K562 (cell line): ENCODE results near the gene ABLIM2. TPM values are rescaled to one million over a fixed set of nuclear protein-coding genes. Genes with fewer than 3 reads are reported as not detected.

Experiments used
- ATAC-seq: fragments of 200-7000 bp; cut with Tn5 transposase; 3 replicates; pipeline ENCODE4 v1.9.1; 2020; ENCODE audit warnings: moderate library complexity
- BruUV-seq: library from RNA; stranded (reverse); fragments of 400-500 nt; replicated peaks from 2 replicates; lab custom pipeline; 2021; lab: Mats Ljungman, UMichigan
- CTCF ChIA-PET: fragments of 300-600 bp; formaldehyde crosslinking; extraction: SDS; loops from one replicate; lab custom pipeline; 2021; ENCODE audit warnings: low intra/inter-chr PET ratio; lab: Yijun Ruan, JAX
- POLR2A ChIA-PET: fragments of 300-600, 350-650 bp; sonication (Branson Sonifier 250); formaldehyde crosslinking; extraction: SDS; loops from one replicate; lab custom pipeline; 2021; ENCODE audit warnings: antibody characterized with exemption, inconsistent platforms; lab: Yijun Ruan, JAX
- DNase-seq, 4 experiments: peaks; one replicate each; pipeline versions ENCODE4 v3.0.0 to v3.0.0-alpha.2; 2011 to 2018; ENCODE audit warnings: low spot score in 3 of 4, mixed read lengths in 3 of 4; ENCODE audit errors: extremely low read depth in 1 of 4
- FAIRE-seq: peaks from 2 replicates; lab custom pipeline; 2011; peaks lifted over from hg19 to GRCh38; lab: Jason Lieb, UNC
- H2AFZ ChIP-seq: 2 replicates; pipeline ENCODE4 v1.6.0; 2011; ENCODE audit warnings: low read depth, low read length, control low read depth, inconsistent platforms
- H3K27ac ChIP-seq: fragments of 200-600 bp; 3 replicates; pipeline ENCODE4 v1.8.0; 2011; ENCODE audit warnings: low read depth, mild to moderate bottlenecking, control low read depth, inconsistent platforms, low read length, moderate library complexity, mixed read lengths; ENCODE audit errors: extremely low read depth
- H3K27me3 ChIP-seq, 2 experiments: fragments of 300-600 bp in 1 of 2; 2 replicates in 1 of 2; 3 replicates in 1 of 2; pipeline versions ENCODE4 v1.6.0 to v1.8.0; 2011; ENCODE audit warnings: inconsistent platforms in 2 of 2, low read length in 2 of 2, mild to moderate bottlenecking in 1 of 2, mixed read lengths in 1 of 2, moderate library complexity in 1 of 2; ENCODE audit not compliant: control insufficient read depth in 2 of 2, insufficient read depth in 2 of 2
- H3K36me3 ChIP-seq: fragments of 300-600 bp; 3 replicates; pipeline ENCODE4 v1.8.0; 2011; ENCODE audit warnings: mild to moderate bottlenecking, low read length, inconsistent platforms; ENCODE audit not compliant: control insufficient read depth, insufficient read depth
- H3K4me1 ChIP-seq, 2 experiments: fragments of 200-600 bp in 1 of 2; replicated peaks in 1 of 2; 2 replicates in 1 of 2; 3 replicates in 1 of 2; pipeline versions ENCODE4 v1.5.1 to v1.8.0; 2011; ENCODE audit warnings: inconsistent platforms in 2 of 2, low read length in 2 of 2, mild to moderate bottlenecking in 1 of 2, mixed read lengths in 1 of 2, moderate library complexity in 1 of 2; ENCODE audit not compliant: control insufficient read depth in 2 of 2, insufficient read depth in 2 of 2
- H3K4me2 ChIP-seq: 2 replicates; pipeline ENCODE4 v1.6.1; 2011; ENCODE audit warnings: low read length, control low read depth, inconsistent platforms, mixed read lengths; ENCODE audit not compliant: insufficient read depth
- H3K4me3 ChIP-seq: fragments of 200-600 bp; sonication (generic), shearing (Covaris generic); 2 replicates; pipeline ENCODE4 v1.5.1; 2016; ENCODE audit warnings: control low read depth, inconsistent platforms
- H3K79me2 ChIP-seq: fragments of 200-600 bp; 3 replicates; pipeline ENCODE4 v1.8.0; 2011; ENCODE audit warnings: low read length, inconsistent platforms; ENCODE audit not compliant: control insufficient read depth, insufficient read depth
- H3K9ac ChIP-seq, 2 experiments: 2 replicates each; pipeline versions ENCODE4 v1.6.0 to v1.6.1; 2011; ENCODE audit warnings: low read depth in 2 of 2, low read length in 2 of 2, control low read depth in 1 of 2, inconsistent platforms in 1 of 2, mild to moderate bottlenecking in 1 of 2, mixed read lengths in 1 of 2; ENCODE audit not compliant: insufficient read depth in 1 of 2
- H3K9me1 ChIP-seq: one replicate; pipeline ENCODE4 v1.6.0; 2011; ENCODE audit warnings: inconsistent platforms, mild to moderate bottlenecking, low read length, moderate library complexity; ENCODE audit not compliant: control insufficient read depth, insufficient read depth
- H3K9me3 ChIP-seq: replicated peaks from 2 replicates; pipeline ENCODE4 v1.5.1; 2011; ENCODE audit warnings: low read depth, low read length, inconsistent platforms; ENCODE audit not compliant: control insufficient read depth, insufficient read depth
- H4K20me1 ChIP-seq: replicated peaks from 2 replicates; pipeline ENCODE4 v1.6.1; 2011; ENCODE audit warnings: low read length, inconsistent platforms, mixed read lengths; ENCODE audit not compliant: control insufficient read depth, insufficient read depth
- ARID2 ChIP-seq: fragments of 450-650 bp; IDR thresholded peaks from 2 replicates; pipeline ENCODE4 v1.6.1; 2017; ENCODE audit warnings: antibody characterized with exemption, mild to moderate bottlenecking
- BCL6 ChIP-seq: fragments of 250-450 bp; sonication (Bioruptor Pico); IDR thresholded peaks from 2 replicates; pipeline ENCODE4 v1.4.0; 2020
- RBM14 ChIP-seq: fragments of 200-400 bp; formaldehyde crosslinking; IDR thresholded peaks from 2 replicates; pipeline ENCODE4 v1.6.1; 2018; ENCODE audit warnings: low read depth, mild to moderate bottlenecking, low read length, moderate library complexity, borderline replicate concordance; ENCODE audit not compliant: insufficient read depth
- TAF1 ChIP-seq: IDR thresholded peaks from 2 replicates; pipeline ENCODE4 v1.6.1; 2011; ENCODE audit warnings: mild to moderate bottlenecking, low read length, moderate library complexity; ENCODE audit not compliant: insufficient read depth, control insufficient read depth, severe bottlenecking; ENCODE audit errors: extremely low read depth
- ZKSCAN1 ChIP-seq: fragments of 150-350 bp; IDR thresholded peaks from 2 replicates; pipeline ENCODE4 v1.6.1; 2016; ENCODE audit warnings: low read depth, low read length
- WGBS: fragments of 100-300 bp; shearing (Covaris generic); methylation state at CpG from one replicate; pipeline ENCODE4 v1.1.6; 2016; ENCODE audit warnings: low coverage, mixed read lengths; ENCODE audit not compliant: insufficient coverage; ENCODE audit errors: missing lambda C conversion rate; 5-methylcytosine and 5-hydroxymethylcytosine counted together
- in situ Hi-C: fragments of 300-500 bp; cut with MboI; formaldehyde crosslinking; loops from 4 replicates; pipeline ENCODE4 v1.15.0; 2018; ENCODE audit warnings: inconsistent platforms, mixed read lengths
- intact Hi-C: fragments of 100-400 bp; cut with micrococcal nuclease; formaldehyde crosslinking; loops from 2 replicates; pipeline ENCODE4 v1.14.2; 2022
- polyA plus RNA-seq, 8 experiments: library from polyadenylated mRNA; depleted of rRNA in 4 of 8; stranded (reverse) in 5 of 8; unstranded in 3 of 8; fragments of >200 nt; fragmentation: Nextera tagmentation in 2 of 8; fragmentation: Illumina TruSeq in 1 of 8; extraction: Ambion mirVana in 2 of 8; extraction: Trizol in 1 of 8; gene quantifications; 2 replicates each; pipeline versions ENCODE4 v1.2.1 to v1.2.3, GENCODE V29; 2011 to 2014; ENCODE audit warnings: inconsistent platforms in 1 of 8, missing spikeins in 1 of 8
- total RNA-seq, 7 experiments: library from RNA; depleted of rRNA in 6 of 7; stranded (reverse); fragments of >200 nt in 6 of 7; fragmentation: Illumina TruSeq in 2 of 7; extraction: Trizol in 2 of 7; gene quantifications; 2 replicates each; pipeline versions ENCODE4 v1.2.1 to v1.2.3, GENCODE V29; 2011 to 2021; ENCODE audit warnings: low replicate concordance in 1 of 7
- TF ChIP-seq, protein P1 (sequence below), 2 experiments: IDR thresholded peaks in 1 of 2; conservative IDR thresholded peaks in 1 of 2; 2 replicates each; pipeline ENCODE4 v1.6.1; 2016; ENCODE audit warnings: low read depth in 2 of 2, mild to moderate bottlenecking in 1 of 2, missing compliant biosample characterization in 1 of 2, missing genetic modification characterization in 1 of 2, moderate library complexity in 1 of 2
- TF ChIP-seq, protein P2 (sequence below): fragments of 250-450 bp; sonication (Bioruptor Pico); IDR thresholded peaks from 2 replicates; pipeline ENCODE4 v1.8.0; 2022; ENCODE audit warnings: moderate library complexity, mild to moderate bottlenecking, inconsistent platforms

The ABLIM2 gene
- total and polyA plus RNA-seq, 9 of the 15 experiments (the other 6 are each of a cell fraction or from before 2014, with no cell fraction given) = not detected

DNA sequence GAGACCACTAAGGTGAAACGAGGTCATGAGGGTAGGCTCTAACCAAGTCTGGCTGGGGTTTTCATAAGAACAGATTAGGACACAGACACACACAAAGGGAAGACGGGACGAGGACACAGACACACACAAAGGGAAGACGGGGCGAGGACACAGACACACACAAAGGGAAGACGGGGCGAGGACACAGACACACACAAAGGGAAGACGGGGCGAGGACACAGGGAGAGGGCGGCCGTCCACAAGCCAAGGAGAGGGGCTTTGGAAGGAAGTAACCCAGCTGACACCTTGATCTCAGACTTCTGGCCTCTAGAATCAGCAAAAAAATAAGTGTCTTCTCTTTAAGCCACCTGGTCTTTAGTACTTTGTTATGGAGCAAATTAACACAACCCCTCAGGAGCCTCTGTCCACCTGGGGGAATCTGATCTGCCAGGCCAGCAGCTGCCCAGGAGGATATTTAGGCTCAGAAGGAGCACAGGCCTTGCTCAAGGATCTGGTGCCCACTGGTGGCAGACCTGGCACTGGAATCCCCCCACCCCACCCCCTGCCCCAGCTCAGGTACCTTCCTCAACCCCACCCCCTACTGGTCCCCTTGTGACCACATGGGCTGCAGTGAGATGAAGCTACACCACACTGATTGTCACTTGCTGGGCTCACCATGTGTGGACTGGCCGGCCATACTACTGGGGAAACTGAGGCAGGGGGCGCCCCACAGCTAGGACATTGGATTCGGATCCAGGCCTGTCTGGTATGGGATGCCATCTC lies 2.8 kb downstream of the ABLIM2 start (continued):
- TF ChIP-seq, protein P1, sequence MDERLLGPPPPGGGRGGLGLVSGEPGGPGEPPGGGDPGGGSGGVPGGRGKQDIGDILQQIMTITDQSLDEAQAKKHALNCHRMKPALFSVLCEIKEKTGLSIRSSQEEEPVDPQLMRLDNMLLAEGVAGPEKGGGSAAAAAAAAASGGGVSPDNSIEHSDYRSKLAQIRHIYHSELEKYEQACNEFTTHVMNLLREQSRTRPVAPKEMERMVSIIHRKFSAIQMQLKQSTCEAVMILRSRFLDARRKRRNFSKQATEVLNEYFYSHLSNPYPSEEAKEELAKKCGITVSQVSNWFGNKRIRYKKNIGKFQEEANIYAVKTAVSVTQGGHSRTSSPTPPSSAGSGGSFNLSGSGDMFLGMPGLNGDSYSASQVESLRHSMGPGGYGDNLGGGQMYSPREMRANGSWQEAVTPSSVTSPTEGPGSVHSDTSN (CRISPR knock-in tag; IDR thresholded peaks at IDR 0.05; ENCODE audit: low read depth) = no peak
- TF ChIP-seq, protein P1 (tag; conservative IDR thresholded peaks at IDR 0.05; ENCODE audit: low read depth) = no peak
- TF ChIP-seq TAF1 (no peak), RBM14 (no peak), ARID2 (no peak)
- TF ChIP-seq, protein P2, sequence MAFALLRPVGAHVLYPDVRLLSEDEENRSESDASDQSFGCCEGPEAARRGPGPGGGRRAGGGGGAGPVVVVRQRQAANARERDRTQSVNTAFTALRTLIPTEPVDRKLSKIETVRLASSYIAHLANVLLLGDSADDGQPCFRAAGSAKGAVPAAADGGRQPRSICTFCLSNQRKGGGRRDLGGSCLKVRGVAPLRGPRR (CRISPR knock-in tag) = no peak
- TF ChIP-seq, all 486 proteins: peak for 0

DNA sequence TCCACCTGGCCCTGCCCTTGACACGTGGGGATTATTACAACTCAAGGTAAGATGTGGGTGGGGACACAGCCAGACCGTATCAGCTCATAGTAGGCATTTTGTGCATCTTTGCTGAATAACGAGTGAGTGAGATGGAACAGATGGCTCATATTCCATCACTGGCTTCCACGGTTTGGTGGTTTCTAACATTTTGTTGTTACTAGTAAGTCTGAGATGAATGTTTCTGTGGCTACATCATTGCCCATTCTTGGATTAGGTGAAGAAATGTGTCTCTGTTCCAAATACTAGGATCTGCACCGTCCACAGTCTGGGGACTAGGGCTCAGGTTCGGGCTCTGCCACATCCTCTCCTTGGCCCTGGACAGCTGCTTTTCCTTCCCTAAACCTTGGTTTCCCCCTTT lies 3.6 kb downstream of the ABLIM2 start:
- Histone ChIP-seq H3K4me3 (no peak overlapping the region), H3K9me1 (no peaks in the 10 kb centered on the region), H3K27me3 (peaks cover 18 to 59% of the 10 kb centered on the region in 2 experiments; a peak in 4 of 5 replicates), H3K27ac (no peak overlapping the region), H3K79me2 (no peaks in the 10 kb centered on the region), H3K9me3 (no peaks in the 10 kb centered on the region), H3K4me2 (no peak overlapping the region), H4K20me1 (peaks cover 23% of the 10 kb centered on the region), H3K9ac (no peak overlapping the region), H3K4me1 (peaks cover 0 to 26% of the 10 kb centered on the region in 2 experiments; a peak in 2 of 5 replicates), H3K36me3 (no peaks in the 10 kb centered on the region), H2AFZ (no peak overlapping the region)
- FAIRE-seq = no peak
- TF ChIP-seq BCL6 (CRISPR knock-in tag) = no peak
- 0 out of 2 replicates have a peak, but pooled peaks have one; percentile 9 for TF ChIP-seq ZKSCAN1
- DNase-seq = no peak
- no TSS peak for BruUV-seq
- POLR2A ChIA-PET = interaction anchor here (0.6 kb wide), 1 partner anchor 10 kb away, joined by 3 read pairs; no protein-coding TSS in a partner anchor
- intact Hi-C loops (no loop called here), in situ Hi-C loops (no loop called here)
- no peak for ATAC-seq
- WGBS = 1% methylated on average over 6 of the region's 6 CpGs
- CTCF ChIA-PET = no interaction called here
